ENCODE measurements around the gene LRRC74B.

GRCh38 chr22:21025763-21026755, 19.7 kb upstream of the LRRC74B start:
- TF ChIP-seq CTCF (IDR thresholded peaks at IDR 0.05; ENCODE audit: insufficient read depth, low read length, poor library complexity, severe bottlenecking), result no peak
- TF ChIP-seq EZH2phosphoT487 (conservative IDR thresholded peaks at IDR 0.05; ENCODE audit: low read length), result no peak
